ENCODE measurements around the gene TRDN. TPM values are rescaled to one million over a fixed set of nuclear protein-coding genes. Genes with fewer than 3 reads are reported as not detected.

Gene TRDN
- total RNA-seq, 4 donors from 2014 or later: under 0.01 to 5.6 (median 1.6) TPM; not detected in 1

DNA sequence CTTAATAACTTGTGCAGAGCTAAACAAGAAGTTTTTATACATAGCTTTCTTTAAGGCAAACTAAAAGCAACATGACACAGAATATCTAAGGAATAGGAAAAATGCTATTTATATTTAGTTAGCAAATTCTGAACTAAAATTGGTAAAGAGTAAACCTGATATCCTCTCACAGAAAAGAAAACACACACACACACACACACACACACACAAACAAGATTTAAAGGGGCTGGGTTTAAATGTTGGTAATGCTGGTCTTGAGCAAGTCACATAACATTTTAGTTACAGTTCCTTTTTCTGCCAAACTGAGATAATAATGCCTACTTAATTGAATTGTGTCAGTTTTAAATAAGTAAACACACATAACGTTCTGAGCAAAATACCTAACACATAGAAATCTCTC is 1.6 kb downstream of the TRDN start:
- H3K4me3 ChIP-seq: no peak overlapping the region
- no peak for TF ChIP-seq POLR2A (IDR thresholded peaks at IDR 0.05)
- TF ChIP-seq, protein P1, sequence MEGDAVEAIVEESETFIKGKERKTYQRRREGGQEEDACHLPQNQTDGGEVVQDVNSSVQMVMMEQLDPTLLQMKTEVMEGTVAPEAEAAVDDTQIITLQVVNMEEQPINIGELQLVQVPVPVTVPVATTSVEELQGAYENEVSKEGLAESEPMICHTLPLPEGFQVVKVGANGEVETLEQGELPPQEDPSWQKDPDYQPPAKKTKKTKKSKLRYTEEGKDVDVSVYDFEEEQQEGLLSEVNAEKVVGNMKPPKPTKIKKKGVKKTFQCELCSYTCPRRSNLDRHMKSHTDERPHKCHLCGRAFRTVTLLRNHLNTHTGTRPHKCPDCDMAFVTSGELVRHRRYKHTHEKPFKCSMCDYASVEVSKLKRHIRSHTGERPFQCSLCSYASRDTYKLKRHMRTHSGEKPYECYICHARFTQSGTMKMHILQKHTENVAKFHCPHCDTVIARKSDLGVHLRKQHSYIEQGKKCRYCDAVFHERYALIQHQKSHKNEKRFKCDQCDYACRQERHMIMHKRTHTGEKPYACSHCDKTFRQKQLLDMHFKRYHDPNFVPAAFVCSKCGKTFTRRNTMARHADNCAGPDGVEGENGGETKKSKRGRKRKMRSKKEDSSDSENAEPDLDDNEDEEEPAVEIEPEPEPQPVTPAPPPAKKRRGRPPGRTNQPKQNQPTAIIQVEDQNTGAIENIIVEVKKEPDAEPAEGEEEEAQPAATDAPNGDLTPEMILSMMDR (IDR thresholded peaks at IDR 0.05): no peak
- no peaks in the 10 kb centered on the region for H3K4me1 ChIP-seq
- no peak overlapping the region for H3K27ac ChIP-seq
- H3K9me3 ChIP-seq: no peaks in the 10 kb centered on the region
- H3K27me3 ChIP-seq: no peaks in the 10 kb centered on the region
- no peaks in the 10 kb centered on the region for H3K36me3 ChIP-seq
- intact Hi-C loops (cut with DNase I; ENCODE audit: low total_unique reads): no loop called here
- no peak for DNase-seq

DNA sequence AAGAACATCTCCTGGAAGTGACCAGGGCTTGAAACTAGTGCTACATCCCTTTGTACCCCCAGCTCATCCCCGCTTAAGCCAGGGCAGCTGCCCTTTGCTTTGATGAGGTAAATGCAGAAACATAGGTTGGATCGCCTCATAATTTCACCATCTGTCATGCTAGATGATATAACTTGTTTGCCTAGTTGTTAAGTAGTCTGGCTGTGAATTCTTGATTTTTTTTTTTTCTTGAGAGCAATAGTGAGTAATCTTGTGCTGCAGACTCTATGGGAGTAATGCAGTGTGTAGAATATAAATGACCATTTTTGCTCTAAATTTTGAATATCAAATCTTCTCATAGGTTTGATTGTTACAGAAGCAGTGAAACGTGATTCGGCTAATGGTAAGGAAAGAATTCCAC is 4.1 kb downstream of the TRDN start:
- DNase-seq: no peak
- TF ChIP-seq, protein P1 (IDR thresholded peaks at IDR 0.05): no peak
- TF ChIP-seq POLR2A (IDR thresholded peaks at IDR 0.05): no peak
- H3K27ac ChIP-seq: no peak overlapping the region
- no peaks in the 10 kb centered on the region for H3K36me3 ChIP-seq
- no peak overlapping the region for H3K4me3 ChIP-seq
- intact Hi-C loops (cut with DNase I; ENCODE audit: low total_unique reads): no loop called here
- H3K4me1 ChIP-seq: no peaks in the 10 kb centered on the region
- no peaks in the 10 kb centered on the region for H3K9me3 ChIP-seq
- no peaks in the 10 kb centered on the region for H3K27me3 ChIP-seq

DNA sequence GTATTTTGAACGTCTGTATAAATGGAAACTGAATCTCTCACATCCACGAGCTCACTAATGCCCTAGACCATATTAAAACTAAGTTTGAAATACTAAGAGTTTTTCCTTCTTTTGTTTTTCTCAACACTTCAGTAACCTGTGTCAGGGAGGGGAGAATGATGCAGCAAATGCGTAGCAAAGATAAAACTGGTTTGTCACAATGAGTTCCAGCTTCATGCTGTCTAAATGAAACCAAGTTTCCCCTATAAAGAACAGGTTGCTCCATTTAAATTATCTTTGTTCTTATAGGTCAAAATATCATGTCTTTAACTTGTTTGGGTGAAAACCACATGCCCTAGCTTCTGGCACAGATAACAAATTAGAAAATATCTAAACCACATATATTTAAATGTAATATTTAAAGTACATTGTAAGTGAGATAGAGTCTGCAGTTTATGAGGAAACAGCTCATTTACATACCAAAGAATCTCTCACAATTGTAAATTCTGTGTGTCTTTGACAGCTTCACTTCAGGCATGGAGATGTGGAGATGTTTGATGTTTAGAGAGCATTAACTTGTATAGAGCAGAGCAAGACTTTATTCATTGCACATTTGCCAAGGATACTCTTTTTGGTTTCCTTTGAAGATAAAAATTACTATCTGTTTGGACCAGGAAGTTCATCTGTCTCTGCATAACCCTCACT is 7.3 kb downstream of the TRDN start:
- Histone ChIP-seq H3K4me3 (no peak overlapping the region), H3K36me3 (no peaks in the 10 kb centered on the region), H3K9me3 (no peaks in the 10 kb centered on the region), H3K27me3 (no peaks in the 10 kb centered on the region), H3K27ac (no peak overlapping the region), H3K4me1 (no peaks in the 10 kb centered on the region)
- intact Hi-C loops (cut with DNase I; ENCODE audit: low total_unique reads): no loop called here
- no peak for DNase-seq
- TF ChIP-seq, protein P1 (IDR thresholded peaks at IDR 0.05): no peak
- no peak for TF ChIP-seq POLR2A (IDR thresholded peaks at IDR 0.05)

DNA sequence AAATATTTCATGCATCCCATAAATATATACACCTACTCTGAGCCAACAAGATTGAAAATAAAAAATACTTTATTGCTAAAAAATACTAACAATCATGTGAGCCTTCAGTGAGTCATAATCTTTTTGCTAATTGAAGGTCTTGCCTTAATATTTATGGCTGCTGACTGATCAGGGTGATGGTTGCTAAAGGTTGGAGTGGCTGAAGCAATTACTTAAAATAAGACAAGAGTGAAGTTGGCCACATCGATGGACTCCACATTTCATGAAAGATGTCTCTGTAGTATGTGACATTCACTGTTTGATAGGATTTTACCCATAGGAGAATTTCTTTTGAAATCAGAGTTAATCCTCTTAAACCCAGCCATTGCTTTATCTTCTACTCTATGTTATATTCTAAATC is 11.1 kb downstream of the TRDN start:
- no peaks in the 10 kb centered on the region for H3K9me3 ChIP-seq
- H3K4me3 ChIP-seq: no peak overlapping the region
- no peak overlapping the region for H3K27ac ChIP-seq
- H3K27me3 ChIP-seq: no peaks in the 10 kb centered on the region
- no peak for DNase-seq
- H3K36me3 ChIP-seq: no peaks in the 10 kb centered on the region
- no peaks in the 10 kb centered on the region for H3K4me1 ChIP-seq
- TF ChIP-seq POLR2A (IDR thresholded peaks at IDR 0.05): no peak
- TF ChIP-seq, protein P1 (IDR thresholded peaks at IDR 0.05): no peak
- intact Hi-C loops (cut with DNase I; ENCODE audit: low total_unique reads): no loop called here

DNA sequence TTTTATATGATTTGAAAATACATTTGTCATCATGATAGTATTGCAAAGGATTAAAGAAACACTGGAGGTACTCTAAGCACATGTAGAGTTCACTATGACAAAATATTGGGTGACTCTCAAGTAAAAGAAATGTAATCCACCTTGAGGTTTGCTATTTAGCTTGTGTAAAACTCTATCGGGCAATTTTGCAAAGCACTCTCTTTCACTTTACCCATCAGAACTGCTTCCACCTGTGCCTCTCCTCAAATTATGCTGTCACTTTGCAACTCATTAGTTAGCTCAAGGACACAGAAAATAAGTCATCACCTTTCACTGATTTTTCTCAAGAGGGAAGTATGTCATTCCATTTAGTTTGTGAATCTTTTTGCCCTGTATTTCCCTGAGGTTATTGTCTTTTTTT is 14.0 kb downstream of the TRDN start:
- no peak for DNase-seq

More for the DNA sequence above, 14.0 kb downstream of the TRDN start:
- H3K27me3 ChIP-seq: no peaks in the 10 kb centered on the region
- TF ChIP-seq POLR2A (IDR thresholded peaks at IDR 0.05): no peak
- TF ChIP-seq, protein P1 (IDR thresholded peaks at IDR 0.05): no peak
- intact Hi-C loops (cut with DNase I; ENCODE audit: low total_unique reads): no loop called here
- no peak overlapping the region for H3K27ac ChIP-seq
- H3K4me3 ChIP-seq: no peak overlapping the region
- H3K9me3 ChIP-seq: no peaks in the 10 kb centered on the region
- H3K4me1 ChIP-seq: no peaks in the 10 kb centered on the region
- H3K36me3 ChIP-seq: no peaks in the 10 kb centered on the region
